Midbrain (tissue), 1 donor: ENCODE measurements around the gene BRD4.
A peak's percentile ranks its signal among the peaks of the same experiment; 100 is the strongest.

Experiments used
- DNase-seq: peaks from one replicate; lab custom pipeline; 2025; lab: John Stamatoyannopoulos, UW

Gene BRD4

DNA sequence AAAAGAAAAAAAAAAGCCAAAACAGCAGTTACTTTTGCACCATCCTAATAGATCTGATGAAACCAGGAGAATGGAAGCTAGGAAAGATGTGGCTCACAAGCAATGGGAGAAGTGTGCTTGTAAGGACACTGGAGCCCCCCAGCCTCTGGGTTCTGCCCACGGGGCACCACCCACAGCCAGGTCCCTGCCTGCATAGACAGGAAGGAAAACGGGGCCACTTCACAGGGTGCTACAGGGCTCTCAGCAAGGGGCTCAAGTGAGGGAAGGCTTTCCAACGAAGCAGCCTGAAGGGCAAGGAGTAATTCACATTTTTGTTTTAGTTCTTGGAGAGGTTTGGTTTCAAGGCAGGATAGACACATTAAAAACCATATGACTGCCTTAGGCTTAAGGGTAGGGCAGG, 42.7 kb downstream of the BRD4 start:
- DNase-seq = no peak

DNA sequence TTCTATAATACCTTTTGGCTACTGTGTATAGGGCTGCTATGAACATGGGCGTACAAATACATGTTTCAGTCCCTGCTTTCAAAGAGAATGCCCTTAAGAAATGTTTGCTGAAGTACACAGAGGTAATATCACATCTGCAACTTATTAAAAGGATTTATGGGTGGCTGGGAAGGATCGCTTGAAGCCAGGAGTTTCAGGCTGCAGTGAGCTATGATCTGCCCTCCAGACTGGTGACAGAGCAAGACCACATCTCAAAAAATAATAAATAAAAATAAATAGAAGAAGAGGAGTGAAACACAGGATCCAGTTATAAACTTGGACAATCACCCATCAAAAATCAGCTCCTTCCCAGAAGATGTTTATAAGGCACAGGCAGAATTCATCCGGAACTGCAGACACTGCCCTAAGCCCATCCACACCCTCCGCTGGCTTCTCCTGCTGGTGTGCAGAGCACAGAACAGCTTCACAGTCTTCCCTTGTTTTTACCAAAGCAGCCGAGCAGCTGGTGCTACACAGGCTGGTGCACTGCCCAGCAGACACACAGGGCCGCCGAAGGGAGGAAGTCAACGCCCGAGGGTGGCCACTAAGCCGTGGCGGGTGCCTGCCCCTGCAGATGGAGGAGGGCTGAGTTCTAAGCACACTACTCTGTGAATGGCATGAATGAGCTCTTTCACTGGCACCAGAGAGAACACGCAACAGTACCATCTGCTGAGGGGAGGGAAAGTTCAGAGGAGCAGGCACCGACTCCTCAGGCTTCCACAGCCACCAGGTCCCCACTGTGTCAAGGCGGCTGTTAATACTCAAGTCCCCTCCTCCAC, 44.0 kb downstream of the BRD4 start:
- DNase-seq = peak; percentile 92

DNA sequence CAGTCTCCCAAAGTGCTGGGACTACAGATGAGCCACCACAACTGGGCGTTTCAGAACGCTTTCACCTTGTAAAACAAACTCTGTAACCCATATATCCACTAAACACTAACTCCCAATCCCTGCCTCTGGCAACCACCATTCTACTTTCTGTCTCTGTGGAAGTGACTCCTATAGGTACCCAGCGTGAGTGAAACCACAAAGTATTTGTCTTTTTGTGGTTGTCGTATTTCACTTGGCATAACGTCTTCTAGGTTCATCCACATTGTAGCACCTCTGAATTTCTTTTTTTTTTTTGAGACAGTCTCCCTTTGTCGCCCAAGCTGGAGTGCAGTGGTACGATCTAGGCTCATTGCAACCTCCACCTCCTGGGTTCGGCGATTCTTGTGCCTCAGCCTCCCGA, 44.8 kb downstream of the BRD4 start:
- no peak for DNase-seq

DNA sequence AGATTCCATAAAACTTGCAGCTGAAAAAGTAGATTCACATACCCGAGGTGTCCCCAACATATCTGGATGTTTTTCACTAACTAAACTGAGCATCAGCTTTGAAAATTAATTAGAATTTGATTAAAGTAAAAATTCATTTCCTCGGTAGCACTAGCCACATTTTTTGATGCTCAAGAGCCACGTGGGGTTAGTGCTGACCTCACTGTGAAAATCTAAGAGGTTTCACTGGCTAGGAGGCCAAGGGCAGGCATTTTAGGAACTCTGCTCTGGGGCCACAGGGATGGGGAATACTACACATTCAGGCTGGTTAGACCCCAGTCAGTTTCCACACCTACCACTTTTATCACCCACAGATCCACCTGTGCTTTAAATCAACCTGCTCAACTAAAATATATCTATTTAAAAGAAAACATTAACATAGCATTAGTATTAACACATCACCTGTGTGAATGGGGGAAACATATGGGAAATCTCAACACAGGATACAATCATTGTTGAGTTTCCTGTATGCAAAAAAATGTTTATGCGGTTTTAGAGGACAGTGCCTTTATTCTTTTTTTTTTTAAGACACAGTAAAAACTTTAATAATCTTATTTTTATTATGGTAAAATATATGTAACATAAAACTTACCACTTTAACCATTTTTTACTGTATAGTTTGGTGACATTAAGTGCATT, 45.5 kb downstream of the BRD4 start:
- no peak for DNase-seq

DNA sequence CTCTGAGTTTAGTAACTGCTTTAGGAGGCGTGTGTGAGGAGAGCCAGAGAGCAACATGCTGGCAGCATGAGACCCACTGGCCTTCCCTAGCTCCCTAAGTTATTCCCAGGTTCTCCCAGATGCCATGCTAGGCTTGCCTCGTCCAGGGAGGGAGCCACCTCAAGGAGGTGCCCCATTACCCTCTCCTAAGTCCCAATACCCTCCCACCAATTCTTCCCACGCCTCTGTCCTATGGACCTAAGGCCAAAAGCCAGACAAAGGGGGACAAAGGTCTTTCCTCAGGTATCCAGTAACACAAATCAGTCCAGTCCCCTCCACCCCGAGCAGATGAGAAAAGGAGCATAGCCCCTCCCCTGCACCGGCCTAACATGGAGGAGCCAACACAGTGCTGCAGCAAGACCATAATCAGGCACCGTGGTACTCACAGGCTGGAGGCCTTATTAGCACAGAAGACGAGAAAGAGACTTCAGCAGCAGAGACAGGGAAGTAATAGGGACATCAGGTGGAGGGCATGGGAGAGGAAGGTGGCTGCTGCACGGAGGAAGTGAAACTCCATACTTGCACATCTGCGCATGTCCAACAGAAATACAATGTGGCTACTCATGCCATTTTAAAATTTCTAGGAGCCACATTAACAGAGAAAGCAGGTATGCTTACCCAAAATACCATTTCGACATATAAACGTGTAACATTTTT, 46.3 kb downstream of the BRD4 start:
- no peak for DNase-seq

DNA sequence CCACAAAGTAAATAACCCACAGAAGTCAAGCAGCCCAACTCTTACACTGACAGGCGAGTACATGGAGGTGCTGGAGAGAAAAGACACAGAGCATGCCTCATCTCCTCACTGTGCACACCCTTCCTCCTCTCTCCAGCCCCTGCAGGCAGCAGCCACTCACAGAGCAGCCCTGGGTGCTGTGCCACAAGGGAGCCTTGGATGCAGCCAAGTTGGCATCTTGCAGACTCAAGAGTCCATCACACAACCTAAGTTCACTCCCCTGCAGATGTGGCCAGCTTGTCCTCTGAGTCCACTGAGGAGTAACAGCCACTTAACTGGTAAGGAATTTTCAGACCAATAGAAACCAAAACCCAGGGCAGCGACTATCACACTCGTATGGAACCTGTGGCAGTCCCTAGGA, 47.4 kb downstream of the BRD4 start:
- DNase-seq = no peak

DNA sequence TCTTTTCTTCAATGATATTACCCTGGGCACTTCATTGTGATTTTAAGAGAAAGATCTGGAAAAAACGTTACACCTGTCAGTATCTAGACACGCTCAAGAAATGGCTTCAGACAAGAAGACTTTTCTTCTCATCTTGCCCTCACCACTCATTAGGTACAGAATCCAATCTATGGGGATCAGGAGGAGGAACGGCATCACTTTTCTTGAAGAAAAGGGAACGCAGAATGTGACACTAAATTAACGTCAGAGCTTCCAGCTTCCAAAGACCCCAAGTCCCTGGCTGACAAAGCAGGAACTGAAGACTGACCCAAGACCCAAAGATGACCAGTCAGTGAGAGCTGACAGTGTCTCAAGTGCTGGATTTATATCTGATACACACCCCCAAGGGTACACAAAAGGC, 48.2 kb downstream of the BRD4 start:
- DNase-seq = no peak

DNA sequence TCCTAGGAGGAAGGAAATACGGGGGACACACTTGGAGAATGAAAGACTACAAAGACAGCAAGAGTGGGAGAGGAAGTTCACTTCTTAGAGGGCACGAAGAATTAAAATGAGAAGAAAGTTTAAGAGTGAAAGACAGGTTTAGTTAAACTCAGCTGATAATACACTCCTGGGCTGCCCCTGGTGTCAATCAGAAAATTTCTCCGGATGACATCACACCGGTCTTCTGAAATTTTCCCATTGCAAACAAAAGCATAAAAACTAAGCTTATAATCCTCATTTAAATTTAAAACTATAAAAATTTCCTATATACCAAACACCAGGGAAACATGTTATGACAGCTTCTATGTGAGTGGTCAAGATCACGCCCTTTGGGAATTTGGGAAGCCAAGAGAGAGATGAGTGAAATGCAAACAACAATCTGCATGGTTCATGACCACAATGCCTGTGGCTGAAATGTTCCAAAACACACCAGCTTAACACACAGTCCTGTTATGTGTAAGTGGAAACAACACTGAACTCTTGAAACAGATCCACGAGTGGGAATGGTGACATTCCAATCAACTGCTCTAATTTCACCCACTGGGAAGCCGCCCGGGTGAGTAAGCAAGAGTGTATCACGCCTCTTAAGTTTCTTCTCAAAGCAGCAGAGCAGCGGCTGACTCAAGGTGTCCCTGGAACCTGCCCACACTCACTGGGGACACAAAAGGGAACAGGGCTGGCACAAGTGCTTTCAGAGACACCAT, 49.0 kb downstream of the BRD4 start:
- no peak for DNase-seq

DNA sequence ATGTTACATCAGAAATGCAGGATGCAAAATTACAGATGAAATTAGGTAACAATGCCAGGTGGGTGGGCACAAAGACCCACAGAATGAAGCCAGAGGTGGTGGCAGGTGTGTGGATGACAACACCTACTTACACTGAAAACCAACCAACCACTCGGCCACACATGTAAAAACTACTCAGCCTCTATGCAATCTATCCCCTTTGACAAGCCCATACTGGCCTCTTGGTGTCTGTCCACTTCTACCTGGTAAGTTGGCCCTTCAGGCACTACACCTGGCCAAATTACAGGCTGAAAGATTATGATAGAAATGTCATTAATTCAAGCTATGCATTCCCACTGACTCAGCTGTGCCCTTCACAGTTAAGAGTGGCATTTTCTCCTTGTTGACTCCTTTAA, 50.0 kb downstream of the BRD4 start:
- no peak for DNase-seq

DNA sequence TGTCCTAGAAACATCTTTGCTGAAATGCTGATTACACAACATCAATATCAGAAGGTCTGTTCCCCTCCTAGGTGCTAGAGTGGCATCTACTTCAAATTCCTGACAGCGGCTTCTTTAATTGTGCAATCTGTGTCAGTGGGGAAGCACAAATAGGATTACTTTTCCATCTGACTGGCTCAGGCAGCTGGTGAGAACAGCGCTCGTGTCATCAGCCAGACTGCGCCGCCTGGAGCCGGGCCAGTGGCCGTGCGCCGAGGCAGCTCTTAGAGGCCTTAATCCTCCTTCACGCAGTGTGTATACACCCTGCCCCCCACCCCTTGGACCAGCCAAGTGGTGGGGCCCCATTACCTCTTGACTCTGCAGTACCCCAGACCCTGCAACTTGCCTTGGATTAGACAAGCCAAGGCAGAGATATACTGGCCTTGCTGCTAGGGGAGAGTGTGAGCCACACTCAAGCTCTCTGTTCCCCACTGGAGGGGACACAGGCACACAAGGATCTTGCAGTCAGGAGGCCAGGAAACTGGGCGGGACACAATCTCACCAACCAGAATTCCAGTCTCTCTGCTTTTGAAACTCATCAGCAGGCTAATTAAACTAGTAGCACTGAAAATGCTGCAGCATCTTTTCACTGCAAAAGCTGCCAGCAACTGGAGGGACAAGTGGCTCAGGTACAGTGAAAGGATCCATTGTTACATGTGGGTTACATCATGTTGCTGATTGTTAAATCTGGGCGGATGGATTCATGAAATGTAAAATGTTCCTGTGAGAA, 51.2 kb downstream of the BRD4 start:
- DNase-seq = peak; percentile 84

DNA sequence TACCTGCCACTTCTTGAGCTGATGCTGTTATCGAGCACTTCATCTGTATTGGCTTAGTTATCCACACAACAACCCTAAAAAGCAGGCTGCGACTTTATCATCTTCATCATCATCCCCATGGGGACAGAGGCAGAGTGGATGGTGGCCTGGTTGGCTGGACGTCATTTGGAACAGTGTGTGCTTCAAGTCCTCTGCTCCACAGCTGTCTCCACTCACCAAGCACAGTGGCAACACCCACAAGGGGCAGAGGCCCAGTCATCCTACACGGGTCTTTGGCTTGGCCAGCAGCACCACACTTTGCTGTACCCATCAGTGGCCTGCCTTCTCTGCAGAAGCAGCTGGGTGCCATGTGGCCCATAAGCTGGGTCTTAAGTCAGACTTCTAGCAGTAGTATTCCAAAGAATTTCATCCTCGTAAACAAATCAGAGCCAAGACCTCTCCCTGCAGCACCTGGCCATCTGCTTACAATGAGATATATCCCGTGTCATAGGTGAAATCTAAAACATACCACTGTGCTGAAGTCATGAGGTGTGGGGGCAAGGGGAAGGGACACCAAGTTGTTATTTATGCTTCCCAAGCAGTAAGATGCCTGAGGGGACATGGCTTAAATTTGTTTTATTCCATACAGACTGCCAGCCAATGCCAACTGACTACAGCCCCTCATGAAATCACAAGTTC, 52.2 kb downstream of the BRD4 start:
- no peak for DNase-seq

DNA sequence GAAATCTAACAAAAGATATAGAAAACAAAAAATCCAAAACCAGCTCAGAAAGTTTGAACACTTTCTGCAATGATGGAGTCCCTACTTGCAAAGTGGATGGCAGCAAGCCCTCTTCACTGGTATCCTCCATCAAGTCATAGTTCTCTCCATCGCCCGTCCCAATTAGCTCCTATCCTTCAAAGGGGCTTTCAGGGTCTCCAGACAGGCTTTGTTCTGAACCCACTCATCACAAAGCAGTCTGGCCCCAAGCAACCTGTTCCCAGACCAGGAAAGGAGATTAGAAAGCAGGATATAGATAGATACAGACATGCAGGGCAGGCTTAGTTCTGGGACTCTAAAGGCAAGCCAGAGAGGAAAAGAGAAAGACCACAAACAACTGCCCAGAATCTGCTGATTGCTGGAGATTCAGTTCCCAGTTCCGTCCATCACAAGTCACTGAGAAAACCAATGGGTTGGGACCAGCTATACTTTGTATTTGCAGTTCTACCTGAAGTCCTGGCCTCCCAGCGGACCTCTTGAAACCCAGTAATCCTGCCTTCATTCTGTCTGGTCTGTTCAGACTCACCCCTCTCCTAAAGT, 52.9 kb downstream of the BRD4 start:
- DNase-seq = no peak

DNA sequence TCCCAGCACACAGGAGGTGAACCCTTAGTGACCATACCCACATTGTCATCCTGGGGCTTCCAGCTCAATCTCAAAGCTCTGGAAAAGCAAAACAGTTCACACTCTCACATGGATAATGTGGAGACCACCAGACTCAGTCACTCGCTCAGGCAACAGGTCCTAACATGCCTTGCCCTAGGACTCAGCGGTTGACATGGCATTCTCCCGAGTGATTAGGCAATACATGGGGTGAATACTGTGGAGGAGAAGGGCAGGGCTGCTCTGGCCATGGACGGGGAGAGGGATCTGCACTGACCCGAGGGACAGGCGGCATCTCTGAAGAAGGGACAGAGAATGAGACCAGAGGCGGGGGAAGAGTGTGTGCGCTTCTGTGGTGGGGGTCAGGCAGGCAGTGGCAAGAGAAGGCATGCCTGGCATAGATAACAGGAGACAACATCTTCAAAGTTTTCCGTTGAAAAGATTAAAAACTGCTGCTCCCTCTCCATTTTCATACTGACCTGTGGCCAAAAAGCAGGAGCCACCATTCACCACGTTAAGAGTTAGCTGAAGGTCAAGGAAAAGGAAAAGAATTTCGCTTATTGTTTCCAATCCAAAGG, 55.6 kb downstream of the BRD4 start:
- no peak for DNase-seq

DNA sequence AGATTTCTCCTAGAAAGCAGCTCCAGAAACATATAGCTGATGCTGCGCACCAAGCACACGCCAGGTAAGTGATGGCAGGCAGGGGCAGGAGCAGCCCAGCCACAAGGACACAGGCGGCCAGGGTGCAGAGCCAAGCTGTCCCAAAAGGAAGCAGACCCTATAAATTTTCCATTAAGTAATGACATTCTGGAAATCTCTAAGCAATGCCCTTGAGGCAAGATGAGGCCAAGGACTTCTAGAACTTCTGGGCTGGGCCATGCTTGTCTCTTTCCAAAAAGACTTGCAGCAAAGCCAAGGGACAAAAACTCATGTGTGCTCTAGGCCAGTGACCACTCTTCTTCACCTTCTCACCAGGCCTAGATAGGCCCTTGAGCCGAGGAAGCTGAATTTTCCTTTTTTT, 57.9 kb downstream of the BRD4 start:
- no peak for DNase-seq

DNA sequence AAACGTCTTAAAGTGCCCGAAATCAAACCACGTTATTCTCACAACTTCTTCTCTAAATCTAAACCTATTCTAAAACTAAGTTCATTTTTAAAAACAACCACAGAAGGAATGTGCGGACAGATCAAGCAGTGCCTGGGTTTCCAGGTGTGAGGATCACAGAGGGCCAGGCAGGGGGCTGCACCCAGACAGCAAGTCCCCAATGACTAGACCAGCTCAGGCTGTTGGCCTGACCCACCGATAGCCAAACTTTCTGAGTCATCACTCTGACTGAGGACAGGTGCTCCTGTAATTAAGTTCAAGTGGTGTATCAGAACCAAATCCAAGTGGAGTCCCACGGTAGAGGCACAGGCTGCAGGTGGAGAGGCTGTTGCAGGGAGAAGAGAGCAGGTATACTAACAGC, 62.5 kb downstream of the BRD4 start:
- DNase-seq = no peak

DNA sequence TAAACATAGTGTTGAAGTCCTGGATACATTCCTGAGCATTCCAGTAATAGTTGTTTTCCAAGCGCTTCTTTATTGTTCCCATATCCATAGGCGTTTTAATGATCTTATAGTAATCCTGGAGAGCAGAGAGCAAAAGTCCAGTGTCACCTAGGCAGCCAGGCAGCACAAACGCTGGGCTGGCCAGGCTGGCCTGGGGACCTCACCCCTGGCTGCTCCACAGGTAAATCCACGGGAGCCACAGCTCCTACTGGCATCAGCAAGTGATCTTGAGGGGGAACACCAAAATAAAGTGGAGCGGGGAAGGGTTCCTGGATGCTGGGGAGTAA, 63.4 kb downstream of the BRD4 start:
- no peak for DNase-seq

DNA sequence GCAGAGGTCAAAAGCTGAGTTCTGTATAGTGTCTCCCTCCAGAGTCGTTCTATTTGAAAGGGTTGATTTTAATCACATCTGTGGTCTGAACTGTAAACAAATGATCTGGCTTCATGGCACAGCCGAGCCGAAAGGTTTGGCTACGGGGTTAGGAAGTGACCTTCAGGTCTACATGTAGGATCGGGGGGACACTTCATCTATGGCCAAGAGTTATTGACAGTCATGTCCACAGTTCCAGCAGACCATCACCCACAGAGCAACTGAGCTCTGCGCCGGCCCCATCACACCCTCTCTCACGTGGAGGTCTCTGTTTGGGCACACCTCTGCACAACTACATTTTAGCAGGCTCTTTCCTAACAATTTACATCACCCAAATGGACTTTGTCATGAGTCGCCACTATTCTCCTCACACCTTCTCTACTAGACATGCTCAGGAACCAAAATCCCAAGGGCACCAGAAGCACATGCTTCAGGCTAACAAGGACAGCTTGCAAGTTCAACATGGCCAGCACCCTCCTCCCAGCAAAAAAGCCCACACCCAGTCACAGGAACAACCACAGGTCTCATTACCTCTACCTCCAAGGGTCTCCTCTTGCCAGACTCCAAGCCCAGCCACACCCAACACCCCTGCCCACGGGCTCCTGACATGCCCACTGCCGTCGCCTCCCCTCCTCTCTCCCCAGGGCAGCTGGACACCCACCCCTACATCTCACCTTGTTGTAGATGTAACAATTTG, 64.0 kb downstream of the BRD4 start:
- no peak for DNase-seq

DNA sequence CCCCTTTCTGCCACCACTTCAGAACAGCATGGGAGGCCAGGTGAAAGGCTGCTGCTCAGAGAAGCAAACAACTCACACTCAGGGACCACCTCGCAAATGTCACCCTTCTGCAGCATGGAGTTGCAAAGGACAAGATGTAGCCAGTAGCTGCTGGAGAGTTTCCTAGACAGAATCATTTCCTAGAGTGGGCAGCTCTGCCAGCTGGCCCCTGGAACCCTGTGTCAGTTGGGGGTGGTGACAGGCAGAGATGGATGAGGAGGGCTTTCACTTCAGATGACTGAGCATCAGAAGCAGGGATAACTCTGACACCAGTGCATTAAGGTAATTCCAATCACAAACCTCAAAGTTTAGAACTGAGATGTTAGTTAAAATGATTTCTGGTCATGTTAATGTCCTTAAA, 65.7 kb downstream of the BRD4 start:
- no peak for DNase-seq

DNA sequence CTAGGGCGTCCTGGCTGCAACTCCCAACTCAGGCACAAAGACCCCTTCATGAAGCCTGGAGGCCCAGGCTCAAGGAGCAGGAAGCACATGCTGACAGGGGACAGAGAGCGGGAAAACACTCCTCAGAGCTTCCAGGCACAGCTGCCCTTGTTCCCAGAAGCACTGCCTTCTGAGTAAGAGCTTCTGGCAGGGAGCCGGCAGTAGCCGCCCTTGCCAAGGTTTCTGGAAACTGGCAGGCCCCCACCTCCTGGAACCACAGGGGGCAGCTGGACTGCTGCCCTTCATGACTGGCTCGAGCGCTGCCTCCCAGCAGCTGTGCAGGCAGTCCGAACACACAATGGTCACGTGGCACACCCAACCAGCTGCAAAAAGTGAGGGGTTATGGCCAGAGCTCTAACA, 66.5 kb downstream of the BRD4 start:
- DNase-seq = peak; percentile 94
